Smooth muscle cell of bladder (primary cell): ENCODE measurements around the gene CTSS. TPM values are rescaled to one million over a fixed set of nuclear protein-coding genes. Genes with fewer than 3 reads are reported as not detected.

Source experiments
- total RNA-seq: library from RNA; depleted of rRNA; stranded (reverse); fragments of >200 nt; gene quantifications from 2 replicates; pipeline ENCODE4 v1.2.3, GENCODE V29; 2014

CTSS gene
- total RNA-seq: 3.2 and 7.0 TPM in 2 replicates

DNA sequence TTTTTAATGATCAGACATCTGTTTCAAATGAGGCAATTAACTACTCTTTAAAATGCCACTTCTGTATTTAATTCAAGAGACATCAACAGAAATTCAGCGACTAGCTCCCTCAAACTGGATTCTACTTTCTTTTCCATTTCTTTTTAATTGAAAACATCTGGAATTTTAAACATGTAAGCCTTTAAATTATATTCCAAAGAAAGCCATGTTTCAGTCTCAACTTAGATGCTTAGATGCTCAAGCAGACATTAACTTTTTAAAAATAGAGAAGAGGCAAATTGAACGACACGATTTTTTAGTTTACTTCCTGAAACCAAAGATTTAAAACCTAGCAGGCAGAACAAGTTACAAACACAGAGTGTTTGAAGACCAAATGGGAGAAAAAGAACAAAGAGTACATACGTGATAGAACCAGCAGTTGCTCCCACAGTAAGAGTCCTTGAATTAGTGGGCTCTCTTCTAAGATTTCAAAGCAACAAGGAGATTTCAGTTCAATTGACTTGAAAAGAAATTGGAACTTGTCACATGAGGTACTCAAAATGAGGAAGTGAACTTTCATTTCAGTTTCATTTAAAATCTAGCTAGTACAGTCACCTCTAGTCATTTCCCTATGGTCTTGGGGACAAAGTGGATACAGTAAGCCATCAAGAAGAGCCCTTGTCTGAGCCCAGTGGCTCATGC is at the start of gene CTSS:
Gene CTSS (minus strand): TSS at position 483 of the 681 bp plus-strand sequence. CDS start 1,015 bp downstream, outside the sequence.

DNA sequence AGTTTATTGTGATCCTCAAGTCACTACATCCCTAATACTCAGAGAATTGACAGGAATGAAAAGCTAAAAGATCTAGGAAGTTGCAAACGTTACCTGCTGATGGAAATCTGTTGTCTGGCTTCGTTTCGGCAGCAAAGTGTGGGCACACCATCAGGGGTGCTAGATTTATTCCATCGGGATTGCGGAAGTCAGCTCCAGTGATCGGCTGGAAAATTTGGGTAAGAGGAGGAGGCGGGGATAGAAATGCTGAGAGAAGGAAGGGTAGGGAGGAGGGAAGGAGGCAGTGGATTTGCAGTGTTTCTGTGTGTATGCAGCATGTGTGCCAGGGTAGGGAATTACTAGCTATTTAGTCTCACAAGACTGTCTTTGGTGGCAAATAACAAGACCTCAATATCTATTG is 42.5 kb upstream of the CTSS start, which contains the start of gene CTSK:
Gene CTSK (minus strand): TSS at position 140 of the 400 bp plus-strand sequence. CDS start 1,455 bp downstream, outside the sequence.

DNA sequence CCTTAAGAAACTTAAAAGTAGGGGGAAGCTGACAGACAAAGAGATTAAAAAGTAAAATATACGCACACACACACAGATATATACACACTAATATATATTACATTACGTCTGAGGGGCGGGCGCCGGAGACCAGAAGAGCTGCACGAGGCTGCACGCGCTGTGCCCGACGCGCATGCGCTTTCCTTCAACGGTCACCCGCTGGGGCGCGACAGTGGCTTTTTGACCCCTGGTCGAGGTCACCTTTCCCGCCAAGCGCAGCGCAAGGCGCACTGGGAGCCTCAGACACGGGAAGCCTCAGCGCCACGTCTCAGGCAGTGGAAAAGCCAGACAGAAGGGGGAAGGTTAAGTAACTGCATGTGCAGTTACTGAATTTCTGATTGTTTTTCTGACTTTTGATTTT is 44.9 kb downstream of the CTSS start, which contains the start of gene HORMAD1:
Gene HORMAD1 (minus strand): TSS at position 193 of the 400 bp plus-strand sequence. CDS start 1,390 bp downstream, outside the sequence.

DNA sequence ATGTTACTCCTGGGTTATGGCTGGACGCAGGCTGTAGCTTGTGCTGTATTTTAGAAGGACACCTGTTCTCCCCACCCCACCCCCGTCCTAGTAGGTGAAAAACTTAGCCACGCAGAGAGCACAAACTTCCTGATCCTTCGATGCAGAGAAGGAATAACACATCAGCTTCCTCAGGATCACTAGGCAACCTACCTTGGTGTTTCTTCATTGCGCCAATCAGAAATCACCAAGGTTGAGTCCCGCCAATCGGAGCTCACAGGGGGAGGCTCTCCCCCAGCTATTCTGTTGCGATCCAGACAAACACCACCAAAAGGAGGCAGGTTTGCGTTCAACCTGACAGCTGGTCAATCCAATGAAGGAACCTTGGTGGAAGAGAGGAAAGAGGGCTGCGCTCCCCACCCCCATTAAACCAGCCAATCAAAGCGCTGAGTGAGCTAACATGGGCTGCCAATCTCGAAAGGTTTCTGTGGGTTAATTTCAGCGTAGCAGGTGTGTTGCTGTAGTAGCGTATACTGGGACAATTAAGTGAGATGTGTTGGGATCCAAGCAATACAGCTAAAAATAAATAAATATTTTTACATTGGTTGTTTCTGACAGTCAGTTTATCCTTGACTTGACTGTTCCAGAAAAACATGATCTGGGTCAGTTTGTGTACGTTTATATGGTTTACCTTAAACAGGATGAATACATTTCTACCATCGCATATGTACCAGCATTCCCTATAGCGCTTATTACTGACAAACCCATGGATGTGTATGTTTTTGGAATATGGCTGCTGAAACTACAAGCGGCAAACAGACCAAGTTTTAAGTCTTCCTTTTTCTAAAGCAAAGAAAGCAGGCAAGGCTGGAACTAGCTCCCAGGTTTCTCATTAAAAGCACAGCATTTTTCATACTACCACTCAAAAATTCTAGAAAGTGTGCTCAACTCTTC is 68.3 kb downstream of the CTSS start, which contains the start of gene GOLPH3L:
Gene GOLPH3L (minus strand): TSS at position 160 of the 933 bp plus-strand sequence. CDS start 2,316 bp downstream, outside the sequence.

Other genes with a start within 250 kb of the CTSS start
- gene ADAMTSL4, start 216.4 kb downstream of the CTSS start, total RNA-seq: 3.6 and 4.8 TPM in 2 replicates
- 127 and 177 TPM in 2 replicates for gene MCL1, start 186.2 kb downstream of the CTSS start, total RNA-seq
- 55.3 and 64.6 TPM in 2 replicates for gene ENSA, start 136.2 kb downstream of the CTSS start, total RNA-seq
- 7.7 and 7.8 TPM in 2 replicates for gene GOLPH3L, start 68.6 kb downstream of the CTSS start, total RNA-seq
- gene HORMAD1, start 44.9 kb downstream of the CTSS start, total RNA-seq: not detected in 2 replicates
- 89.3 and 116 TPM in 2 replicates for gene CTSK, start 42.5 kb upstream of the CTSS start, total RNA-seq
- 30.6 and 39.8 TPM in 2 replicates for gene ARNT, start 110.8 kb upstream of the CTSS start, total RNA-seq
- not detected in 2 replicates for gene CTXND2, start 121.4 kb upstream of the CTSS start, total RNA-seq
- 27.9 and 28.1 TPM in 2 replicates for gene SETDB1, start 160.6 kb upstream of the CTSS start, total RNA-seq
- 86.9 and 125 TPM in 2 replicates for gene CERS2, start 209.1 kb upstream of the CTSS start, total RNA-seq
- 0.14 and 0.28 TPM in 2 replicates for gene ANXA9, start 216.5 kb upstream of the CTSS start, total RNA-seq
- 6.4 and 6.6 TPM in 2 replicates for gene MINDY1, start 241.1 kb upstream of the CTSS start, total RNA-seq
- 5.5 and 8.1 TPM in 2 replicates for gene PRUNE1, start 242.7 kb upstream of the CTSS start, total RNA-seq